ENCODE measurements around the gene GLIPR2. TPM values are rescaled to one million over a fixed set of nuclear protein-coding genes. Genes with fewer than 3 reads are reported as not detected.

The GLIPR2 gene
- total and polyA plus RNA-seq, 9 donors = 8.3 to 34.6 (median 16.0) TPM

DNA sequence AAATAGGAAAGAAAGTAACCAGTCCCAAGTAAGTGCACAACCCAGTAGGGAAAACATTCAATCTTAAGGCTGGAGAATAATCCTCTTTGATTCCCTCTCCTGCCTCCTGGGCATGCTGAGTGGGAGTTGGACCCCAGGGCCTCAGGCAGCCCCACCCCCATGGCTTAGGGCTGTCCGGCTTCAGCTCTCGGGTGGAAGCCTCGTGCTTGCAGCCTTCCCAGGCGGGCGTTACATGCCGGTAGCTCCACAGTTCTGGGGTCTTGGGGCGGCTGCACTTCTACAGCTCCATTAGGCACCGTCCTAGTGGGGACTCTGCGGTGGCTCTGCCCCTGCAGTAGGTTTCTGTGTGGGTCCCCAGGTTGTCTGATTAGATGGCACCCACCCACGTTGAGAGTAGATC is 10.1 kb downstream of the GLIPR2 start:
- Histone ChIP-seq H3K4me1 (ENCODE audit: insufficient read depth) (peaks cover 18% of the 10 kb centered on the region), H3K27ac (no peak overlapping the region), H3K9me3 (no peaks in the 10 kb centered on the region), H3K27me3 (no peaks in the 10 kb centered on the region), H3K4me3 (no peak overlapping the region), H3K36me3 (no peaks in the 10 kb centered on the region)
- intact Hi-C loops (cut with DNase I) = no loop called here
- WGBS, 3 donors = 93 to 95% (median 94%) methylated on average over 10 of the region's 10 CpGs
- no peak for TF ChIP-seq POLR2A (IDR thresholded peaks at IDR 0.05)
- TF ChIP-seq, protein P1, sequence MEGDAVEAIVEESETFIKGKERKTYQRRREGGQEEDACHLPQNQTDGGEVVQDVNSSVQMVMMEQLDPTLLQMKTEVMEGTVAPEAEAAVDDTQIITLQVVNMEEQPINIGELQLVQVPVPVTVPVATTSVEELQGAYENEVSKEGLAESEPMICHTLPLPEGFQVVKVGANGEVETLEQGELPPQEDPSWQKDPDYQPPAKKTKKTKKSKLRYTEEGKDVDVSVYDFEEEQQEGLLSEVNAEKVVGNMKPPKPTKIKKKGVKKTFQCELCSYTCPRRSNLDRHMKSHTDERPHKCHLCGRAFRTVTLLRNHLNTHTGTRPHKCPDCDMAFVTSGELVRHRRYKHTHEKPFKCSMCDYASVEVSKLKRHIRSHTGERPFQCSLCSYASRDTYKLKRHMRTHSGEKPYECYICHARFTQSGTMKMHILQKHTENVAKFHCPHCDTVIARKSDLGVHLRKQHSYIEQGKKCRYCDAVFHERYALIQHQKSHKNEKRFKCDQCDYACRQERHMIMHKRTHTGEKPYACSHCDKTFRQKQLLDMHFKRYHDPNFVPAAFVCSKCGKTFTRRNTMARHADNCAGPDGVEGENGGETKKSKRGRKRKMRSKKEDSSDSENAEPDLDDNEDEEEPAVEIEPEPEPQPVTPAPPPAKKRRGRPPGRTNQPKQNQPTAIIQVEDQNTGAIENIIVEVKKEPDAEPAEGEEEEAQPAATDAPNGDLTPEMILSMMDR (IDR thresholded peaks at IDR 0.05) = no peak
- no peak for TF ChIP-seq EP300 (IDR thresholded peaks at IDR 0.05)
- DNase-seq = no peak

DNA sequence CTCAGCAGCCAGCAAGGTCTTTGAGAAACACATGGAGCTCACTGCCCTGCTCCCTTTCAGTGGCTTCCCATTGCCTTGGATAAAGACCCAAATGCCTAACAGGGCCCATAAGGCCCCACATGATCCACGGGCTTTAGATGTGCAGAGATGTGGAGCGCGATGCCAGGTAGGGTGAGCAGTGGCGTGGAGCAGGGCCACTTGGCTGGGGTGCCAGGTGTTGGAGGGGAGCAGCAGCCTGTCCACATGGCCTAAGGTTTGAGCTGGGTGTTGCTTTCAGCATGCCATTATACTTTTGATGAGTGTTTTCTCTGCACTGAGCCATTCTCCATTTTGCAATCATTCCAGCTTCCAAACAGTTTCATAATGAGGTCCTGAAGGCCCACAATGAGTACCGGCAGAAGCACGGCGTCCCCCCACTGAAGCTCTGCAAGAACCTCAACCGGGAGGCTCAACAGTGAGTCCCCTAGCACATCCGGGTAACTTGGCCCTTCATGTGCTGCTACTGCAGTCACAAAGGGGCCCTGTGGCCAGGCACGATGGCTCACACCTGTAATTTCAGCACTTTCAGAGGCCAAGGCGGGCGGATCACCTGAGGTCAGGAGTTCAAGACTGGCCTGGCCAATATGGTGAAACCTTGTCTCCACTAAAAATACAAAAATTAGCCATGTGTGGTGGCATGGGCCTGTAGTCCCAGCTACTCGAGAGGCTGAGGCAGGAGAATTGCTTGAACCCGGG is 11.1 kb downstream of the GLIPR2 start:
- intact Hi-C loops (cut with DNase I) = no loop called here
- Histone ChIP-seq H3K4me1 (ENCODE audit: insufficient read depth) (peaks cover 14% of the 10 kb centered on the region), H3K27me3 (no peaks in the 10 kb centered on the region), H3K36me3 (no peaks in the 10 kb centered on the region), H3K4me3 (no peak overlapping the region), H3K27ac (no peak overlapping the region), H3K9me3 (no peaks in the 10 kb centered on the region)
- no peak for DNase-seq
- TF ChIP-seq, protein P1 (IDR thresholded peaks at IDR 0.05) = no peak
- TF ChIP-seq EP300 (IDR thresholded peaks at IDR 0.05) (no peak), POLR2A (IDR thresholded peaks at IDR 0.05) (no peak)
- WGBS, 3 donors = 93 to 94% (median 94%) methylated on average over 14 of the region's 14 CpGs

DNA sequence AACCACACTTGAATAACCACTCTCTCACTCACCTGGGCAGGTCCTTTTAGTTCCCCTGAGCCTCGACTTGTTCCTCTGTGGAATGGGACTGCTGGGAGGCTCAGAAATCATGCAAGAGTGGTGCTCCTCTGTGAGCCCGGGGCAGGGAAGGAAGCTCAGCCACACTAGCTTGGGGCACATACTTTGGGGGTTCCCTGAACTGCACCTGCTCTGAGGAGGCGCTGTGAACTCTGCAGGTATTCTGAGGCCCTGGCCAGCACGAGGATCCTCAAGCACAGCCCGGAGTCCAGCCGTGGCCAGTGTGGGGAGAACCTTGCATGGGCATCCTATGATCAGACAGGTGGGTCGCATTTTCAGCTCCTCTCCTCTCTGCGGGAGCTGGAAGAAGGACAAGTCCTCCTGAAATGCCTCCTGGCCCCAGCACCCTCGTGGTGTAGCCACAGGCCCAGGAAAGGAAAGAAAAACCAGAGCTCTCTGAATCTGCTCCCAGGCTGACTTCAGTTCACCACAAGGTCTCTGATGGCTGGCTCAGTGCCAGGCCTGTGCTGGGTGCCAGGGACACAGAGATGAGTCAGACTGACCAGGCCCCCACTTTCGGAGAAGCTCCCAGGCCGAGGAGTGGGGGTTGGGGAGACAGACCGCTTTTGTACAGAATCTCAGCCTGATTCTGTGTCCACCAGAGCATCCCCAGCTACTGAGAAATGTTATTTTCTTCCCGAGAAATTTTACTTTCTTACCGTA is 11.9 kb downstream of the GLIPR2 start:
- peak; percentile 98 to 99 (median 98) for DNase-seq
- TF ChIP-seq POLR2A (IDR thresholded peaks at IDR 0.05) = no peak
- TF ChIP-seq, protein P1 (IDR thresholded peaks at IDR 0.05) = no peak
- no peak for TF ChIP-seq EP300 (IDR thresholded peaks at IDR 0.05)
- Histone ChIP-seq H3K9me3 (no peaks in the 10 kb centered on the region), H3K36me3 (no peaks in the 10 kb centered on the region), H3K27me3 (no peaks in the 10 kb centered on the region), H3K4me3 (no peak overlapping the region), H3K27ac (peak overlapping the region; percentile 41 to 59), H3K4me1 (ENCODE audit: insufficient read depth) (peaks cover 10% of the 10 kb centered on the region)
- intact Hi-C loops (cut with DNase I) = no loop called here
- 24 to 27% (median 26%) methylated on average over 14 of the region's 14 CpGs for WGBS, 3 donors

DNA sequence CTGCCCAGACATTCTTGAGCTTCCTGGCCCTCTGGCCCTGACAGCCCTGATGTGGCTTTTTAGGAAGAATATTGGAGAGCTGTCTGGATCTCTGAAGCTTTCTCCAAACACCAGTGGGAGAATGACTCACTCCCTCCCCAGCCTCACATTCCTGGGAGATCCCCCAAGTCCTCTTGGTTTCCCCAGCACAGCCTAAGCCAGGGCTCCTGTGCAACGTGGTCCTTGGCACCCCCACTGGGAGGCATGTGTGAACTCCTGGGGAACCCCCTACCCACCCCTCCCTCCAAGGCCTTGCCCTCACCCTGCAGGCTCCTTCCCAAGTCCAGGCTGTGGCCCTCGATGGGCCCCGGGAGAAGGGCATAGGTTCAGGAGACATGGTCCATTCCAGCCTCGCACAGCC is 12.7 kb downstream of the GLIPR2 start:
- Histone ChIP-seq H3K9me3 (no peaks in the 10 kb centered on the region), H3K4me1 (ENCODE audit: insufficient read depth) (peaks cover 10% of the 10 kb centered on the region), H3K27ac (peak overlapping the region in 1 of 2 donors; percentile 59), H3K27me3 (no peaks in the 10 kb centered on the region), H3K36me3 (no peaks in the 10 kb centered on the region), H3K4me3 (no peak overlapping the region)
- no peak for TF ChIP-seq EP300 (IDR thresholded peaks at IDR 0.05)
- intact Hi-C loops (cut with DNase I) = no loop called here
- peak in 3 of 5 donors; percentile 28 to 43 (median 40) for DNase-seq
- 31 to 42% (median 34%) methylated on average over 4 of the region's 4 CpGs for WGBS, 3 donors

Measured in ovary (tissue), 9 donors.